HFF-Myc (cell line): Measurements from ENCODE around the gene SLC25A51.
A peak's percentile ranks its signal among the peaks of the same experiment; 100 is the strongest.

Experiments
- DNase-seq: peaks from one replicate; pipeline ENCODE4 v3.0.0-alpha.2; 2011; ENCODE audit warnings: low read depth; ENCODE audit errors: extremely low read depth
- H3K4me3 ChIP-seq: replicated peaks from 2 replicates; pipeline ENCODE4 v1.5.1; 2011; ENCODE audit warnings: low read depth, mild to moderate bottlenecking, control low read depth, low read length
- CTCF ChIP-seq: IDR thresholded peaks from 2 replicates; pipeline ENCODE4 v1.5.1; 2012; ENCODE audit warnings: mild to moderate bottlenecking, low read depth, low read length, control low read depth; ENCODE audit errors: missing control alignments

SLC25A51 gene, protein sequence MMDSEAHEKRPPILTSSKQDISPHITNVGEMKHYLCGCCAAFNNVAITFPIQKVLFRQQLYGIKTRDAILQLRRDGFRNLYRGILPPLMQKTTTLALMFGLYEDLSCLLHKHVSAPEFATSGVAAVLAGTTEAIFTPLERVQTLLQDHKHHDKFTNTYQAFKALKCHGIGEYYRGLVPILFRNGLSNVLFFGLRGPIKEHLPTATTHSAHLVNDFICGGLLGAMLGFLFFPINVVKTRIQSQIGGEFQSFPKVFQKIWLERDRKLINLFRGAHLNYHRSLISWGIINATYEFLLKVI

DNA sequence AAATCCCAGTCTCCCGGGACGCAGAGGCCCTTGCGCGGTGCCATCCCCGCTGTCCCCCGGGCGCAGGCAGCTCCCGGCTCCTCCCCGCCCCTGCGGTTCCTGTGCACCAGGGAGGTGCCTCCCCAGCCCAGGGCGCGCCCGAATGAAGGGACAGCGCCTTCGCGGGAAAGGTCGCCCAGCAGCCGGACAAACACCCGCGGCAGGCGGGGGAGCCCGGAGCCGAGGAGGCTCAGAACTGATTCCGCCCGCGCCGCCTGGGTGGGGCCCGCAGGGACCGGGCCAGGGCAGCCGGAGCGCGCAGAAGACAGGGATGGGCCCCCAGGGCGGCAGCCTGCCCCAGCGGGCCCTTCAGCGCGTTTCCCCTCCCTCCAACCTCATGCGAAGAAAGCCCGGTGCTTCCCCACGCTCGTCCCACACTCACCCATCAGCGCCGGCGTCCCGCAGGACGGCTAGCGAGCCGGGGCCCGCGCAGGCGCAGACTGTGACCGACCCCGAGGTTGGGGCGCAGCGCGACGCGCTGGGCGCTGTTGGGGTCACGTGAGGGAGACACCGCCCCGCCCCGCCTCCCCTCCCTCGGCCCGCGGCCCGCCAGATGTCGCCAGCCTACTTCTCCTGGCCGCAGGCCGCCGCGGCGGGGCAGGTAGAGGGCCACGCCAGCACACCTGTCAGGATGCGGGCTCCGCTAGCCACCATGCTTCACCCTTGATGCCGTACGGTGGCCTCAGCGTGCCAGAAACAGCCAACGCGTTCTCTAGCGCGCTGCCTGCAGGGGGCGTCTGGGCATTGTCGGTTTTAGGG lies at the start of gene SLC25A51:
TSS of gene SLC25A51 (minus strand) at position 481 of the 798 bp plus-strand sequence. CDS start 15,577 bp downstream, outside the sequence.
- peak; percentile 65 for DNase-seq
- TF ChIP-seq CTCF = peak; percentile 90

GRCh38 chr9:37953206-37953774 lies 49.4 kb upstream of the SLC25A51 start:
- DNase-seq = no peak
- no peak overlapping the region for H3K4me3 ChIP-seq
- no peak for TF ChIP-seq CTCF

More for the DNA sequence above, at the start of gene SLC25A51:
- H3K4me3 ChIP-seq = peak within 1 kb of the TSS; percentile 67

- DNase-seq = peak; percentile 56
- no peak for TF ChIP-seq CTCF
Measured at GRCh38 chr9:37952731-37953130, 48.8 kb upstream of the SLC25A51 start.

DNA sequence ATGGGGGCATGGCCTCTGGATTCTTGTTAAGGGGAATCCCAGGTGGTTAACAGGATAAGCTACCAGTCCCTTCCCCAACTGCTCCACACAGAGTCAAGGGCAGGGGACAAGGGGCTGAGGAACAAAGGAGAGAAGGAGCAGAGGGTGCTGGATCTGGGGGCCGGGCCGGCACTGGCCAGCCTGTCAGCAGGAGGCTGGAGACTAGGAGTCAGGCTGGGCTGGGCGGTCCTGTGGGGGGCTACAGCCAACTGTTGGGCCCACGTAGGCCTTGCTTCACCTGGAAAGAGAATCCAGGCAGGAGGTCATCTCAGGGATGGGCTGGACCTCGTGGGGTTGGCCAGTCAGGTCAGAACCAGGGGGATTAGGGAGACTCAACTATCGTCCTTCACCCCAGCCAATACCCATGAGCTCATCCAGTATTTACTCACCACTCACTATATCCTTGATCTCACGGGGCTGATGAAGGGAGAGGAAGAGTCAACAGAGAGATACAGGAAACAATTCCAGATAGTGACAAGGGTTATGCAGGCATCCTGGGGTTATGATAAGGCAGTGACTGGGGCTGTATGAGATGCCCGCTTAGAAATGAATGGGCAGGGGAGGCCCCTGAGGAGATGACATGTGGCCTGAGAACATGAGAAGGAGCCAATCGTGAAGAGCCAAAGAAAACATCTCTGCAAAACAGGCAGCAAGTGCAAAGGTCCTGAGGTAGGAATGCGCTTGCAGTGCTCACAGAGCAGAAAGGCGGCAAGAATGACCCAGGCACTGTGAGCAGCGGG lies 47.9 kb upstream of the SLC25A51 start:
- no peak for TF ChIP-seq CTCF
- DNase-seq = no peak
- H3K4me3 ChIP-seq = no peak overlapping the region

More at GRCh38 chr9:37952731-37953130, 48.8 kb upstream of the SLC25A51 start:
- no peak overlapping the region for H3K4me3 ChIP-seq

DNA sequence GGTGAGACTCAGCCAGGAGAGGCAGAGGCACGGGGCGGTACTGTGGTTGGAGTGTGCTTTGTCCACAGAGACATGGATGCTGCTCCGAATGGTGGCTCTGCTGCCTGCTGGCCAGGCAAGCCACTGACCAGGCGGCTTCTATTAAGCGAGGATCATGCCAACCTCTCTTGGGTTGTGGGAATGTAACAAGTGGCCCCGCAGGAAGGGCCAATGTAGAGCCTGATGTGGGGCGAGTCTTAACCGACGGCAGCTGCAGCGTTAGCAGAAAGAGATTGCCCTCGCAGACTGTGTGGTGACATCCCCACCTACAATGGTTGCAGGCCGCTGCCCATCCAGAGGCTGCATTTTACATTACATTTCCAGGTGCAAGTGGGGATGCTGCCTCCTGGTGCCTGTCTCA lies 46.6 kb upstream of the SLC25A51 start:
- no peak for DNase-seq
- no peak overlapping the region for H3K4me3 ChIP-seq
- TF ChIP-seq CTCF = no peak

DNA sequence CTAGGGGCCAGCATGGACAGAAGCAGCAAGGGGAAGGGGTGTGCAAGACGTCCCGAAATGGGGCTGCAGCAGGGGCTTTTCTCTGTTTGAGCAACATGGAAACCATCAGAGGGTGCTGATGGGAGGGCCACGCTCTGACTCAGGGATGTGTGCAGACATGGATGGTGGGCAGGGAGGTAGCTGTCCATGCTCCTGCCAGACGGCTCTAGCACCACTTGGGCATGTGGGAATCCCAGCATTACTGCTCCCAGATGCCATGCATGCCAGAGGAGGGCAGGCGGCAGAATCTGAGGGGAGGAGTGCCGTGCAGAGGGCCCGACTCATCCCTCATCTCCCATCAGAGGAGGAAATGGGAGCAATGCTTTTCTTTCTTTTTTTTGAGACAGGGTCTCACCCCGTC lies 45.6 kb upstream of the SLC25A51 start:
- no peak for DNase-seq
- no peak overlapping the region for H3K4me3 ChIP-seq
- TF ChIP-seq CTCF = no peak
